Mesenteric fat pad (tissue), 1 donor: ENCODE results near the gene MACF1. TPM values are rescaled to one million over a fixed set of nuclear protein-coding genes. Genes with fewer than 3 reads are reported as not detected.
"Not testable (repeated sequence)": the region's sequence is repeated elsewhere in the genome, so short reads cannot be mapped to it uniquely, and the experiment has no call there.

Experiments
- DNase-seq: peaks from one replicate; pipeline ENCODE4 v3.0.0-alpha.2; 2020; ENCODE audit warnings: low spot score
- total RNA-seq: library from RNA; stranded (reverse); fragmentation: NEBNext Ultra II Directional; extraction: Animal tissue kit (Norgen Biotek cat#: 25700); gene quantifications from one replicate; pipeline ENCODE4 v1.2.1, GENCODE V29; 2021
- donor health status: DM: yes; HTN: yes; CAD: no.

Gene MACF1
- total RNA-seq, 1 donor from 2014 or later, result 386 TPM

DNA sequence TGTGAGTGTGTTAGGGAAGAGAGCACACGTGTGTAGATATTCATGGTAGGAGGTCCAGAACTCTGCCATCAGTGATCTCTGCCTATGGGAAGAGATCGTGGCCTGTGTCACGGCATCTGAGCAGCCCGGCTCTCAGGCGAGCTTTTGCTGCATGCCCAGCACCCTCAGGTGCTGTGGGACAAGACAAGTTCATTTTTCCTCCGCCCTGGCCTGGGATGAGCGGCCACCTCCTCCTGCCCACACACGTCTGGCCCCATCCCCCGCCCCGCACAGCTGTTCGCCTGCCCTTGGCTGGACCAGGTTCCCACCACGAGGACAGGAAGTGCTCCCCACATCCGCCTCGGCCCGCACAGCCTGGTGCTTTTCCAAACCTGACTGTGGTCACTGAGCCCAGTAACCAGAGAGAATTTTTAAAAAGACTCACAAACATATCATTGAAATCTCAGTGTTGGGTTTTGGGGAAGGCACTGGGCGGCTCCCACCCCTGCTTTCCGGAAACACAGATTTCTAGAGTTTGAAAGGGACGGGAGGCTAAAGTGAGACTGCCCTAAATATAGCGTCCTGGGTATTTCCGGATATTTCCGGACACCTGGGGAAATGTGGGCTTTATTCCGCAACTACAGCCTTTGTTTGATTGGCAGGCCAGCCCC, 305.0 kb downstream of the MACF1 start:
- DNase-seq, result no peak

DNA sequence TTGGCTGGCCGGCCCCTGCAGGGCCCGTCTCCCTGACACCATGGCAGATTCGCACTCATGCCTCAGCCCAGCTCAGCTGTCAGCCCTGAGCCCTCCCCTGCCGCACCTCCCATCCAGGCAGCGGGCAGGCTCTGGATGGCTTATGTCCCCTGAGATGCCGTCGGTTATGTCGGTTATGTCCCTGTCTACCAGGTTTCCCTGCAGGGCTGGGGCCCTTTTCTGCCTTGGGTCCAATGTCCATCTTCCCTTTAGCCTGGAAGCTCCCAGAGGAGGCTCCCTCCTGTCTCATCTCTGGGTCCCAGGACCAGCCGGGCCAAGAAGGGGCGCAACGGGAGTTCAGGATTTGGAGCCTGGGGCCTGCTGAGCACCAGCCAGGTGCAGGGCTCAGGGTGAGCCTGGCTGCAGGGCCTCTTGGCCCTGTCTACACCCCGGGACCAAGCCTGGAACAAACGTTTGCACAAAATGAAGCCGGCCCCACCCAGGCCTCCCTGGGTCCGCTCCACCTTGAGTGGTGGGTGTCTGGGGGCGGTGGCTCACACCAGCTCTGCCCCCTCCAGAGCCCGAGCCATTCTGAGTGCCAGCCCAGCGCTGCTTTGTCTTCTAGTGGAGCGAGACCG, 306.2 kb downstream of the MACF1 start:
- DNase-seq, result not testable (repeated sequence)

DNA sequence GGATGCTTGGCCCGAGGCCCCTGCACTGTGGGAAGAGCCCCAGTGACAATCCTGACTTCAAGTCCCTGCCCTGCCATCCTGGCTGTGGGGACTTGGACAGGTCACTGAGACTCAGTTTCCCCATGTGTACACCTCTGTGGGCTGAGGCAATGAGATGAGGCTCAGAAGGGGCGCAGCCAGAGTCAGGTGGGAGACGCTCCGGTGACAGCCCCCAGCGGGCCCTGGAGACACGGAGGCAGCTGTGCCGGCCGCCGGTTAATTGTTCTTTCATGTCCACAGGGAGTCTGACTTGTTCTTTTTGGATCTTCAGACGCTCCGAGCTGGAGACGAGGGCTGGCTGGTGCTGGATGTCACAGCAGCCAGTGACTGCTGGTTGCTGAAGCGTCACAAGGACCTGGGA, 307.0 kb downstream of the MACF1 start:
- DNase-seq, result not testable (repeated sequence)

DNA sequence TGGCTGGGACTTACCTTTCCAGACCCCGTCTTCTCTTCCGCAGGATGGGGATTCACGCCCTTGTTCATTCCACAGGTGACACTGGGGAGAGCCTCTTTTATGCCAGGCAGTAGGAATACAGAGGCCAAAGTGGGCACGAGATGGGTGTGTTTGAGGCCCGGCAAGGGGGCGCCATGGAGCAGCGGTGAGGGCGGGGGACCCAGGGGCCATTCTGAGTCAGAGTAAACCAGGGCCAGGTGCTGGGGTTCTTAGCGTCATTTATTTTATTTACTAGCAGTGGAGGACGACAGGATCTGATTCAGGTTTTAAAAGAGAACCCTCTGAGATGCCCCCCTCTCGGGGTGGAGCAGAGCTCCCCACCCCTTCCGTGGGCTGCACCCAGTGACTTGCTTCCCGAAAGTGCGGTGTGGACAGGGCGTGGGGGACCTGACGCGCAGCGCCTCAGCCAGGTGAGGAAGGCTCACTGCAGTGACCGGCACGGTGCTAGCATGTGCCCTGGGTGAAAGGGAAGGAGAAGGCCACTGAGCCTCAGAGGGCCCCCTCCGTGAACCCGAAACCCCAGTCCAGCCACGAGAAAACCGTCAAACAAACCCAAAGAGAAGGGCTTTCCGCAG, 307.8 kb downstream of the MACF1 start:
- DNase-seq, result not testable (repeated sequence)

DNA sequence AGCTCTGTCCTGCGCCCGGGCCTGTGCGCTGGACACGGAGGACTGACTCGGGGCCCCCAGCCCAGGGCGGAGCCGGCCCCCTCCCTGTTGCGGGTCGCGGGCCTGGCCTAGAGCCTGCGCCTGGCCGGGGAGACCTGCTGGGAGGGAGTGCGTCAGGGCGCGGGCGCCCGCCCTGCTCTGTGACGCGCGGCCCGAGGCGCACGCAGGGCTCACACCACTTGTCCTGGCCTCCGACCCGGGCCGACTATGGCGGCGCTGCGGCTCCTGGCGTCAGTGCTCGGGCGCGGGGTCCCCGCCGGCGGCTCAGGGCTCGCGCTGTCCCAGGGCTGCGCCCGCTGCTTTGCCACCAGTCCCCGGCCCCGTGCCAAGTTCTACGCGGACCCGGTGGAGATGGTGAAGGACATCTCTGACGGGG, 310.2 kb downstream of the MACF1 start:
- DNase-seq, result not testable (repeated sequence)

DNA sequence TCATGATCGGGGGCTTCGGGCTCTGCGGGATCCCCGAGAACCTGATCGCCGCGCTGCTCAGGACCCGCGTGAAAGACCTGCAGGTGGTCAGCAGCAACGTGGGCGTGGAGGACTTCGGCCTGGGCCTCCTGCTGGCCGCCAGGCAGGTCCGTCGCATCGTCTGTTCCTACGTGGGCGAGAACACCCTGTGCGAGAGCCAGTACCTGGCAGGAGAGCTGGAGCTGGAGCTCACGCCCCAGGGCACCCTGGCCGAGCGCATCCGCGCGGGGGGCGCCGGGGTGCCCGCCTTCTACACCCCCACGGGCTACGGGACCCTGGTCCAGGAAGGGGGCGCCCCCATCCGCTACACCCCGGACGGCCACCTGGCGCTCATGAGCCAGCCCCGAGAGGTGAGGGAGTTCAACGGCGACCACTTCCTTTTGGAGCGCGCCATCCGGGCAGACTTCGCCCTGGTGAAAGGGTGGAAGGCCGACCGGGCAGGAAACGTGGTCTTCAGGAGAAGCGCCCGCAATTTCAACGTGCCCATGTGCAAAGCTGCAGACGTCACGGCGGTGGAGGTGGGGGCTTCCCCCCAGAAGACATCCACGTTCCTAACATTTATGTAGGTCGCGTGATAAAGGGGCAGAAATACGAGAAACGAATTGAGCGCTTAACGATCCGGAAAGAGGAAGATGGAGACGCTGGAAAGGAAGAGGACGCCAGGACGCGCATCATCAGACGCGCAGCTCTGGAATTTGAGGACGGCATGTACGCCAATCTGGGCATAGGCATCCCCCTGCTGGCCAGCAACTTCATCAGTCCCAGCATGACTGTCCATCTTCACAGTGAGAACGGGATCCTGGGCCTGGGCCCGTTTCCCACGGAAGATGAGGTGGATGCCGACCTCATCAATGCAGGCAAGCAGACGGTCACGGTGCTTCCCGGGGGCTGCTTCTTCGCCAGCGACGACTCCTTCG, 310.9 kb downstream of the MACF1 start:
- not testable (repeated sequence) for DNase-seq

DNA sequence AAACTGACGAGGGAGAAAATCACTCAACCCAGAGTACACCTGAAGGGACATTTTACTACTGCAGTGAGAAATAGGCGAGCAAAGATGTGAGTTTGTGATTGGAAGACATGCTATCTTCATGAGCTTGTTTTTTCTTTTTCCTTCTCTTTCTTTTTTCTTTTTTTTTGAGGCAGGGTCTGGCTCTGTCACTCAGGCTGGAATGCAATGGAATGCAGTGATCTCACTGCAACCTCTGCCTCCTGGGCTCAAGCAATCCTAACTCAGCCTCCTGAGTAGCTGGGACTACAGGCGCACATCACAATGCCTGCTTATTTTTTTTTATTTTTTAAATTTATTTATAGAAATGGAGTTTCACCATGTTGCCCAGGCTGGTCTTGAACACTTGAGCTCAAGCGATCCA, 312.3 kb downstream of the MACF1 start:
- DNase-seq, result not testable (repeated sequence)

DNA sequence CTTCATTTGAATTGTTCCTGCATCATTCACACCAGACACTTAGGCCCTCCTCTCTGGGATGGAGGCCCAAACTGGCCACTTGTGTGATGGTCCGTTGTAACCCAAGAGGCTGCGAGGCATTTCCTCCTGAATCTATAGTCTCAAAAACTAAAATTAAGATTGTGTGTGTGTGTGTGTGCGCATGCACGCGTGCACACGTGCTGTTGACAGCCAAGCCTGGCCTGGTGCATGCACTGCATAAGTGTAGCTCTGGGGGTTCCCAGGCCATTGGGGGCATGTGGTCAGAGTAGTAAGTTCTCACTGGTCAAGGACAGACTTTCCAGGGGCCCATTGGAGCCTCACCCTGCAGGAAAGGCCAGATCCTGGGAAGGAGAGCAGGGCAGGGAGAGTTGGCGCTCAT, 313.4 kb downstream of the MACF1 start:
- not testable (repeated sequence) for DNase-seq

DNA sequence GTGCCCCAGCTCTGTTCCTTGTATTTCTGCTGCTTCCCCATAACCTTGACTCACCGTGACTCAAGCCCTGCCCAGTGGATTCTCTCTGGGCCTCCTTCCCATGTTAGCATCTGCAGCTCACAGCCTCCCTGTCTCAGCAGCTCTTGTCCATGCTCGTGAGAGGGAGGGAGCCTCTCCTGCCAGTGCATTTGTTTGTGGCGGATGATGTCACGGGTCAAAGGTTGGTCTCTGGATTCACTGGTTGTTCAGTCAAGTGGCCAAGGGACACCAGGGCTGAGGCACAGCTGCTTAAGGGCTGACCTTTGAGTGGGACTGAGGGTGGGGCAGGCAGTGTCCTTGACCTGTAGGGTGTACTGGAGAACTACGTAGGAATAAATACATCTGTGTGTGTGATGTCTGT, 314.9 kb downstream of the MACF1 start:
- not testable (repeated sequence) for DNase-seq

DNA sequence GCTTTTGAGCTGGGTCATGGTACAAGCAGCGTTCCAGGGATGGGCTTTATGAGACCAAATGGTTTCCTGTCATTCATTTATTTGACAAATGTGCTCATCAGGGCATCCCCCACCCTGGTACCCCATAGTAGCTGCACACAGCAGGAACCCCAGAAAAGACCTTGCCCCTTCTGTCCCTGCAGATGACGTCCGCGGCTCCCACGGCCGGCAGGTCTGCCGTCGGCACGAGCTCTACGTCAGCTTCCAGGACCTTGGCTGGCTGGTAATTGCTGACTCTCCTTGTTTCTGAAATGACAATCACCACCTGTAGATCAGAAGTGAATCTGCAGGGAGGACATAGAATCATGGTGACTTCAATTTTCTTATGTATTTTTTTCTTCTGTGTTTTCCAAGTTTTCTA, 317.7 kb downstream of the MACF1 start:
- DNase-seq, result not testable (repeated sequence)

DNA sequence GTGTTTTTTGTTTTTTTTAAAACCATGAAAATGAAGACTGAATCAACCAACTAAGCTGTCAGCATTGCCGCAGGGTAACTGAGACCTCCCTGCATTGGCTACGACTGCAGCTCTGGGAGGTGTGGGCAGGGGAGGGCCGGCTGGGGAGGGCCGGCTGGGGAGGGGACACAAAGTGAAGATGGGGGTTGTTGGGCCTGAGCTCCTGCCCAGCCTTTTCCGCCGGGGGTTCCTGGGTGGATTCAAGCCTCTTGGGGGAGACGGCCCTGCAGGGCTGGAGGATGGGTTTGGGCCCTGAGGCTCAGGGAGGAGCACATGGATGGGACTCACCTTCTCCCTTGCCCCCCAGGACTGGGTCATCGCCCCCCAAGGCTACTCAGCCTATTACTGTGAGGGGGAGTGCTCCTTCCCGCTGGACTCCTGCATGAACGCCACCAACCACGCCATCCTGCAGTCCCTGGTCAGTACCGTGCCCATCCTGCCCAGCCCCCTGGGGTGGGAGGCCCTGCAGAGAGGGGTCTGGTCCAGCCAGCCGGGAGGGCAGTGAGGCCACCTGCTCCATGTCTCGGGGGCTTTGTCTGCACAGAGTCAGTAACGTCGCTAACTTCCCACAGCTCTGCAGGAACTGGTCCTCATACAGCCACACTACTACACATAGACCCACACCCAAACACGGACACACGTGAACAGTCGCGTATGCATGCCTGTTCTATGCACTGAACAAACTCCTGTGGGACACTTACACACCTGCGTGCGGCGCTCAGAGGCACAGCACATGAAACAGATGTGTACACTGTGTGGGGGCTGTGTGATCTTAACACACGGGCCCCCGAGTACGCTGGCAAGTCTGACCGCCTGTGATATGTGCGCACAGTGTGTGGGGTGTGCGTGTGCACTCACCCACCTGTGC, 318.4 kb downstream of the MACF1 start:
- DNase-seq, result peak; percentile 64

DNA sequence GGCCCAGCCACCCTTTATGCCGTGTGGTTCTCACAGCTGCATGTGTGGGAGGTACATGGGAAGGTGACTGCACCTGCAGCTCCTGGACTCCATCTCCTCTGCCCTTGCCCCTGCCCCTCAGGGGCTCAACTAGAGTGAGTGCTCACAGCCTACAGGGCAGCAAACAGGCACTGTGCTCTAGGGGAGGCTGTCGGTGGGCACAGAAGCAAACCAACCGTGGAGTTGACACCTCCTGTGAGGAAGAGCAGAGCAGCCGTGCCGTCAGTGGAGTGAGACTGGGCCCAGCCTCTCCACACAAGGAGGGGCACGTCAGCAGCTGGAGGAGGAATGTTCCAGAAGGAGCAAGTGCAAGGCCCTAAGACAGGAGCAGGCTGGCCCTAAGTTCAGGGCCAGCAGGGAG, 319.7 kb downstream of the MACF1 start:
- DNase-seq, result no peak

DNA sequence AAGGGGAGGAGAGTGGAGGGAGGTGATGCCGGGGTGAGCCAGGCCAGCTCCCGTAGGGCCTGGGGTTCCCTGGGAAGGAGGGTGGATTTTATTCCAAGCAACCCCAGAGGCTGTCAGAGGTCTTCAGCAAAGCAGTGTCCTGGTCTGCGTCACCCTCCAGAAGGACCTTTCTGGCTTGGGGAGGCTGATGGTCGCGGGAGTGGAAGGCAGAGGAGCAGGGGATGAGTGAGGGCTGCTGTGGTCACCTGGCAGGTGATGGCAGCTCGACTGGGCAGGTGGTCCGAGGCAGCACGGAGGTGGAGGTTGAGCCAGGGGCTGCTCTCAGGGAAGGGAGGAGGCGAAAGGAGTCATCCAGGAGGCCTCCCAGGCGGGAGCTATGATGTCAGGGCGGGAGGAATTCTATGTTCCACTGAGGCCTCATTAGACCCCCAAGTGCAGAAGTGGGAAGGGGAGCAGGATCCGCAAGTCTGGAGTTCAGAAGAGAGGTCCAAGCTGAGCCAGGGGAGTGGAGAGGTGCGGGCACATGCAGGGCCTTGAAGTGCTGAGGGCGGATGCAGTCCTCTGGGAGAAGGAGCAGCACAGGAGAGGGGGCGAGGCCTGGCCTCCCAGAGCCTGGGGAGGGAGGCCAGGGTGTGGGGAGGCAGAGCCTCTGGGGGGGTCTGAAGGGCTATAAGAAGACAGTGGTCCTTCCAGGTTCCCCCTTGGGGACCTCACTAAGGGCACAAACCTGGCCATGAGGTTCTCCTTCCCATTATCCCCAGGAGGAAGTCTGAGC, 320.3 kb downstream of the MACF1 start:
- DNase-seq, result peak; percentile 67

DNA sequence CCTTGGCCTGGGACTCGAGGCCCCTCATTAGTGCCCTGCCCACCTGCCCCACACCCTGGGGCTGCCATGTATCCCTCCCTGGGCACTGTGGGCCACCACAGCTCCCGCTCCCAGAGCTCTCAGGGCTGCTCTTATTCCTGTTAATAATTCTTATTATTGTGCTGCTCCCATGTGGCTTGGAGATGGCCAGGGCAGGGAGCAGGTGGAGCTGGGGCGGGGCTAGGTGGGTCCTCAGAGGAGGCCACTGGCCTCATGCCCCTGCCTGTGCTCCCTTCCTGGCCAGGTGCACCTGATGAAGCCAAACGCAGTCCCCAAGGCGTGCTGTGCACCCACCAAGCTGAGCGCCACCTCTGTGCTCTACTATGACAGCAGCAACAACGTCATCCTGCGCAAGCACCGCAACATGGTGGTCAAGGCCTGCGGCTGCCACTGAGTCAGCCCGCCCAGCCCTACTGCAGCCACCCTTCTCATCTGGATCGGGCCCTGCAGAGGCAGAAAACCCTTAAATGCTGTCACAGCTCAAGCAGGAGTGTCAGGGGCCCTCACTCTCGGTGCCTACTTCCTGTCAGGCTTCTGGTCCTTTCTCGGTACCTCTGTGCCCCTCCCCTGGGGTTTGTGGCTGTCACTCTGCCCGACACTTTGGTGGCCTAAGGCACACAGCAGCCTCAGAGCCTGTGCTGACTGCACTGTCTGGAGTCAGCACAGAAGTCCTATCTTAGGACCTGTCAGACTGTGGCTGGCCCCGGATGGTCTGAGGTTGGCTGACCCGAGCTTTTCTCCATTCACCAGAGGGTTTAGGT, 321.1 kb downstream of the MACF1 start:
- DNase-seq, result no peak

DNA sequence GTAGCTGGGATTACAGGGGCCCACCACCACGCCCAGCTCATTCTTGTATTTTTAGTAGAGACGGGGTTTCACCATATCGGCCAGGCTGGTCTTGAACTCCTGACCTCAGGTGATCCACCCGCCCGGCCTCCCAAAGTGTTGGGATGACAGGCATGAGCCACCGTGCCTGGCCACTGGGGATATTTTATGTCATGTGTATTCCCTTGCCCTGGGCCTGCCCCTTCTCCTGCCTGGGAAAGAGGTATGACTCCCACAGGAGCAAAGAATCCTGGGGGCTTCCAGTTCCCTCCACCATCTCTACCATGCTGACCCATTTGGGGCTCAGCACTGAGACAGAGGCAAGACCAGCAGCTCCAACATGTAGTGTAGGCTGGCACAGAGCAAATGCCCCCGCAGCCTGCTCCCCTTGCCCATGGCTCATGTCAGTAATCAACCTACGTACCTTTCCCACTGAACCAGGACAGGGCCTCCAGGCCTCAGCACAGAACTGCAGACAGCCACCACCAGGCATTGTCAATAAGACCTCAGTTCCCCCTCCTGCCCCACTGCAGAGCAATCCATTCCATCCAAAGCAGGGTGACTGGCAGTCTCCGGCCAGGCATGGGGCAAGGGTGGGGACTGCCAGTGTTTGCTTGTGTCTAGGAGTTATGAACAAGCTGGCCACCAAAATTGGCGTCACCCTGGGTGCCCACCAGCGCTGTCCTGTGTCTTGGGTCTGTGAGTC, 322.1 kb downstream of the MACF1 start:
- no peak for DNase-seq

DNA sequence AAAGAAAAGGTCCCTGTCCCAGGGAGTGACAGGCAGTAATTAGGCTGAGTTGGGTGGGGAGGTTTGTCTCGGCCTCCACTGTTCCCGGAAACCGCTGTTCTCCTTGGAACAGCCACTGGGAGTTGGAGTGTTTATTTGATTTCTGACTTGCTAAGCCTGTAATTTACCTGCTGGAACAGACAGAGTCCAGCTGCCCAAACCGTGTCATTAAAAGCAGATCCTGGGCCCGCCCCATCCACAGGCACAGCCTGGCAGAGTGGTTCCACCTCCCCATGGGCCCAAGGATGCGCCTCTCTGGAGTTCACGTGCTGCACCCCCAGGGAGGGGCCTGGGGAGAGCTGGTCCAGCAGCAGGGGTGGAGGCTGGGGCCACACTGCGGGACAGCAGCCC, 322.7 kb downstream of the MACF1 start:
- DNase-seq, result peak; percentile 73

DNA sequence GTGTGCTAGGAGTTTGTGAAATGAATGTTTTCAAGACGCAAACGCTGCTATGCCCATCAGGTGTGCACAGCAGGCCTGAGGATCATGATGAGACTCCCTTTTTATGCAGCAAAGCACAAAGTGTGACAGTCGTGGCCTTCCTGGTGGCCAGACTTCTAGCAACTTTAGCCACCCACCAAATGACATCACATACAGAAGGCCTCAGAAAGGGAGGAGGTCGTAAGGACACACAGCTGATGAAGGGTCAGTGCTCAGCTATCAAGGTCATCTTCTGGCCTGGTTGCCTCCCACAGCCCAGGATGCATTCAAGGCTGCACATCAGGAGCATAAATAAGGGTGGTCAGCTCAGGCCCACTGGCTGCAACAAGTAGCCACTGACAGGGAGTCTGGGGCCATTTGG, 323.6 kb downstream of the MACF1 start:
- peak; percentile 30 for DNase-seq

DNA sequence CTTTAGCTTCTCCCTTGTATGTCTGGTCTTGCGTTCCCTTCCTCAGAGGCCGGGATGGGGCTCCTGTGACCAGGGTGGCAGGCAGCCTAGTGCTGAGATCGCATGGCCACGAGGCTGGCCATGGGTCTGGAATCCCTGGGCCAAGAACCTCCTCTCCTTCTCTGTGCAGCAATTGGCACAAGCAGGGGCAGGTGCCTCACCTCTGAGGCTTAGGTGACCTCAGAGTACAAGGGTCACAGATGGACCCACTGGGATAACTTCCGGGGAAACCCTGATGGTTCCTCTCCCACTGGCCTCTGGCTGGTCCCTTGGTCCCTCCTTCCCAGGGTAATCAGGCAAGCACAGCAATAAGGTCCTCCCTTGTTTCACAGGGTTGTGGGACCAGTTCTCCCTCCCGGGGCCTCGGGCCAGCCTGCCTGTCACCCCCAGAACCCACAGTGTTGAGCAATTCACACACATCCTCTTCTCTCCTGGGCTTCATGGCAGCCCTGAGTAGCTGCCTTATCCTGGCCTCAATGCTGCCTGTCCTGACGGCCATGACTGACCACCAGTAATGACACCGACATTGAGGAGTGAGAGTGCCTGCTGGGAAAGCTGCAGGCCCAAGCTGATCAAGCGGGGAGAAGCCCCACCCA, 325.5 kb downstream of the MACF1 start:
- no peak for DNase-seq
